H1 (cell line): ENCODE data around the gene PHTF1. TPM values are rescaled to one million over a fixed set of nuclear protein-coding genes. Genes with fewer than 3 reads are reported as not detected.

Experiments used
- CTCF ChIA-PET: fragments of 300-600 bp; sonication (Branson Sonifier 250); formaldehyde crosslinking; loops from one replicate; lab custom pipeline; 2021; ENCODE audit not compliant: partially characterized antibody; lab: Charles Lee
- POLR2A ChIA-PET: fragments of 300-600 bp; sonication (Branson Sonifier 250); formaldehyde crosslinking; loops from one replicate; lab custom pipeline; 2021; ENCODE audit warnings: inconsistent platforms; ENCODE audit not compliant: partially characterized antibody; lab: Charles Lee
- DNase-seq, 2 experiments: peaks; one replicate each; pipeline versions ENCODE4 v3.0.0 to v3.0.0-alpha.2; 2010 to 2022; ENCODE audit warnings: low spot score in 2 of 2, low read depth in 1 of 2, mixed read lengths in 1 of 2
- FAIRE-seq: peaks from 2 replicates; lab custom pipeline; 2011; peaks lifted over from hg19 to GRCh38; lab: Jason Lieb, UNC
- H2AFZ ChIP-seq: 2 replicates; pipeline ENCODE4 v1.8.1; 2012; ENCODE audit warnings: low read length, inconsistent platforms
- H2AK5ac ChIP-seq: 2 replicates; pipeline ENCODE4 v1.6.1; 2013; ENCODE audit warnings: low read depth, low read length
- H2BK120ac ChIP-seq: replicated peaks from 2 replicates; pipeline ENCODE3; 2013; ENCODE audit warnings: low read depth, low read length, inconsistent platforms
- H2BK12ac ChIP-seq: 2 replicates; pipeline ENCODE4 v1.6.1; 2013; ENCODE audit warnings: low read depth, low read length
- H2BK15ac ChIP-seq: 2 replicates; pipeline ENCODE4 v1.6.1; 2013; ENCODE audit warnings: low read length
- H2BK20ac ChIP-seq: 2 replicates; pipeline ENCODE4 v1.6.1; 2013; ENCODE audit warnings: low read length
- H2BK5ac ChIP-seq: 2 replicates; pipeline ENCODE4 v1.6.1; 2013; ENCODE audit warnings: low read depth, low read length
- H3K14ac ChIP-seq: 2 replicates; pipeline ENCODE4 v1.6.1; 2013; ENCODE audit warnings: inconsistent platforms; ENCODE audit not compliant: insufficient read length
- H3K18ac ChIP-seq: 2 replicates; pipeline ENCODE4 v1.6.1; 2013; ENCODE audit warnings: low read length; ENCODE audit errors: extremely low read depth
- H3K23ac ChIP-seq: 2 replicates; pipeline ENCODE4 v1.6.1; 2013; ENCODE audit warnings: inconsistent platforms; ENCODE audit not compliant: insufficient read length
- H3K23me2 ChIP-seq: 2 replicates; pipeline ENCODE4 v1.6.1; 2013; ENCODE audit warnings: low read depth, low read length
- H3K27ac ChIP-seq: 2 replicates; pipeline ENCODE4 v1.6.1; 2011; ENCODE audit warnings: low read depth, low read length, inconsistent platforms
- H3K27me3 ChIP-seq, 4 experiments: replicated peaks in 1 of 4; 1 replicate in 1 of 4; 2 replicates in 3 of 4; pipeline versions ENCODE4 v1.6.1 to v1.8.1; 2011 to 2013; ENCODE audit warnings: low read length in 3 of 4, mild to moderate bottlenecking in 3 of 4, inconsistent platforms in 2 of 4, mixed read lengths in 2 of 4, moderate library complexity in 1 of 4; ENCODE audit not compliant: control insufficient read depth in 3 of 4, insufficient read depth in 3 of 4; ENCODE audit errors: extremely low read depth in 1 of 4
- H3K36me3 ChIP-seq, 4 experiments: 2 replicates each; pipeline versions ENCODE4 v1.6.1 to v1.8.1; 2011 to 2013; ENCODE audit warnings: mild to moderate bottlenecking in 4 of 4, low read length in 3 of 4, moderate library complexity in 2 of 4, control low read depth in 1 of 4, inconsistent platforms in 1 of 4; ENCODE audit not compliant: insufficient read depth in 4 of 4, control insufficient read depth in 2 of 4
- H3K4ac ChIP-seq: replicated peaks from 2 replicates; pipeline ENCODE3; 2013; ENCODE audit warnings: low read length, low read depth, mixed read lengths, inconsistent platforms; ENCODE audit not compliant: insufficient read length
- H3K4me1 ChIP-seq, 4 experiments: replicated peaks in 1 of 4; 1 replicate in 1 of 4; 2 replicates in 3 of 4; pipeline versions ENCODE4 v1.6.1 to v1.8.1; 2011 to 2013; ENCODE audit warnings: low read length in 3 of 4, inconsistent platforms in 2 of 4, mixed read lengths in 1 of 4; ENCODE audit not compliant: insufficient read depth in 4 of 4, control insufficient read depth in 3 of 4
- H3K4me2 ChIP-seq, 2 experiments: 2 replicates each; pipeline versions ENCODE4 v1.6.1 to v1.8.1; 2011 to 2013; ENCODE audit warnings: low read depth in 2 of 2, low read length in 2 of 2, control low read depth in 1 of 2, inconsistent platforms in 1 of 2, mild to moderate bottlenecking in 1 of 2; ENCODE audit not compliant: insufficient read depth in 1 of 2
- H3K4me3 ChIP-seq, 4 experiments: fragments of 200-600, 300-600 bp in 1 of 4; sonication (generic), shearing (Covaris generic), sonication (Bioruptor Twin) in 1 of 4; 2 replicates each; pipeline versions ENCODE4 v1.5.1 to v1.8.1; 2011 to 2016; ENCODE audit warnings: low read length in 4 of 4, low read depth in 3 of 4, control low read depth in 2 of 4, inconsistent platforms in 2 of 4, mild to moderate bottlenecking in 2 of 4, mixed read lengths in 1 of 4, moderate library complexity in 1 of 4; ENCODE audit not compliant: insufficient read depth in 2 of 4; ENCODE audit errors: extremely low read depth in 1 of 4
- H3K56ac ChIP-seq: replicated peaks from 2 replicates; pipeline ENCODE3; 2013; ENCODE audit warnings: low read depth, mild to moderate bottlenecking, mixed read lengths, low read length, inconsistent platforms; ENCODE audit not compliant: insufficient read length
- H3K79me1 ChIP-seq: 2 replicates; pipeline ENCODE4 v1.6.1; 2013; ENCODE audit warnings: low read depth, low read length, control low read depth
- H3K79me2 ChIP-seq, 2 experiments: 2 replicates each; pipeline versions ENCODE4 v1.6.1 to v1.8.1; 2012 to 2013; ENCODE audit warnings: low read length in 2 of 2, mild to moderate bottlenecking in 2 of 2, inconsistent platforms in 1 of 2; ENCODE audit not compliant: insufficient read depth in 2 of 2, control insufficient read depth in 1 of 2
- H3K9ac ChIP-seq, 4 experiments: replicated peaks in 1 of 4; 1 replicate in 1 of 4; 2 replicates in 3 of 4; pipeline versions ENCODE4 v1.6.1 to v1.8.1; 2011 to 2013; ENCODE audit warnings: low read depth in 3 of 4, low read length in 3 of 4, control low read depth in 2 of 4, mild to moderate bottlenecking in 2 of 4, moderate library complexity in 2 of 4, inconsistent platforms in 1 of 4; ENCODE audit errors: extremely low read depth in 1 of 4
- H3K9me3 ChIP-seq, 2 experiments: 2 replicates each; pipeline versions ENCODE4 v1.6.1 to v1.8.1; 2012 to 2013; ENCODE audit warnings: mild to moderate bottlenecking in 2 of 2, moderate library complexity in 2 of 2, control low read depth in 1 of 2, inconsistent platforms in 1 of 2, low read depth in 1 of 2, low read length in 1 of 2, mixed read lengths in 1 of 2; ENCODE audit not compliant: insufficient read depth in 2 of 2
- H4K20me1 ChIP-seq, 2 experiments: replicated peaks in 1 of 2; 2 replicates each; pipeline versions ENCODE3 to v1.8.1; 2011 to 2013; ENCODE audit warnings: inconsistent platforms in 2 of 2, low read length in 2 of 2, mild to moderate bottlenecking in 1 of 2; ENCODE audit not compliant: insufficient read depth in 2 of 2, control insufficient read depth in 1 of 2
- H4K5ac ChIP-seq: 2 replicates; pipeline ENCODE4 v1.6.1; 2013; ENCODE audit warnings: low read length, low read depth, mixed read lengths, inconsistent platforms; ENCODE audit not compliant: insufficient read length
- H4K8ac ChIP-seq: 2 replicates; pipeline ENCODE4 v1.8.0; 2013; ENCODE audit warnings: mild to moderate bottlenecking, moderate library complexity, low read length, inconsistent platforms; ENCODE audit not compliant: insufficient read depth; ENCODE audit errors: extremely low read depth
- H4K91ac ChIP-seq: replicated peaks from 2 replicates; pipeline ENCODE3; 2013; ENCODE audit warnings: low read length, mixed read lengths, inconsistent platforms; ENCODE audit not compliant: insufficient read length
- NANOG ChIP-seq: IDR thresholded peaks from 2 replicates; pipeline ENCODE4 v1.6.1; 2011; ENCODE audit warnings: low read length, low read depth, mild to moderate bottlenecking, inconsistent platforms; ENCODE audit not compliant: insufficient read depth, poor library complexity, severe bottlenecking
- POLR2A ChIP-seq, 2 experiments: IDR thresholded peaks; 1 replicate in 1 of 2; 2 replicates in 1 of 2; pipeline ENCODE4 v1.6.1; 2011; ENCODE audit warnings: low read depth in 2 of 2, low read length in 2 of 2, mild to moderate bottlenecking in 2 of 2; ENCODE audit errors: control extremely low read depth in 1 of 2
- USF2 ChIP-seq: IDR thresholded peaks from 2 replicates; pipeline ENCODE4 v1.6.1; 2011; ENCODE audit warnings: low read length, improper control_type of control experiment
- WGBS, 2 experiments: shearing (Covaris generic) in 1 of 2; methylation state at CpG; one replicate each; pipeline versions ENCODE4 v1.1.6 to v1.1.7; 2013 to 2015; ENCODE audit warnings: low lambda C conversion rate in 2 of 2, mixed read lengths in 2 of 2, inconsistent platforms in 1 of 2, low coverage in 1 of 2, missing lambda C conversion rate in 1 of 2; ENCODE audit not compliant: insufficient replicate concordance in 2 of 2, insufficient coverage in 1 of 2, insufficient read length in 1 of 2; ENCODE audit errors: extremely low coverage in 1 of 2, missing lambda C conversion rate in 1 of 2; 5-methylcytosine and 5-hydroxymethylcytosine counted together
- polyA plus RNA-seq, 7 experiments: library from polyadenylated mRNA; depleted of rRNA in 3 of 7; stranded (reverse) in 5 of 7; unstranded in 2 of 7; fragments of >200 nt in 5 of 7; fragments of 200-250 nt in 2 of 7; gene quantifications; 1 replicate in 5 of 7; 2 replicates in 1 of 7; 4 replicates in 1 of 7; pipeline versions ENCODE4 v1.2.1 to v1.2.3, GENCODE V29; 2011 to 2013; ENCODE audit warnings: missing spikeins in 2 of 7, mixed read lengths in 2 of 7
- total RNA-seq: library from RNA; stranded (reverse); fragmentation: NEBNext Ultra II Directional; extraction: Animal tissue kit (Norgen Biotek cat#: 25700); gene quantifications from 2 replicates; pipeline ENCODE4 v1.2.1, GENCODE V29; 2021

The PHTF1 gene
- total and polyA plus RNA-seq, 2 of the 8 experiments (the other 6 are each of a cell fraction or from before 2014, with no cell fraction given) = 9.1 to 26.9 TPM

- CTCF ChIA-PET = no interaction called here
- POLR2A ChIA-PET = no interaction called here
- Histone ChIP-seq H4K91ac (no peak overlapping the region), H2BK120ac (no peak overlapping the region), H3K9me3 (no peaks in the 10 kb centered on the region), H2BK12ac (no peak overlapping the region), H3K79me2 (no peaks in the 10 kb centered on the region), H4K8ac (no peak overlapping the region), H2BK5ac (no peak overlapping the region), H3K4me2 (no peak overlapping the region), H3K36me3 (0 out of 8 replicates have a peak, but pooled peaks cover 0 to 2% (median 0%) of the 10 kb centered on the region in 4 experiments), H4K5ac (no peak overlapping the region), H3K4me1 (no peaks in the 10 kb centered on the region), H3K79me1 (no peaks in the 10 kb centered on the region), H3K18ac (no peak overlapping the region), H3K27me3 (no peaks in the 10 kb centered on the region), H3K23me2 (no peaks in the 10 kb centered on the region), H3K4ac (no peak overlapping the region), H3K56ac (no peak overlapping the region), H4K20me1 (no peaks in the 10 kb centered on the region), H3K14ac (no peak overlapping the region), H3K4me3 (no peak overlapping the region), H2AFZ (no peak overlapping the region), H3K23ac (no peak overlapping the region), H2AK5ac (no peak overlapping the region), H2BK20ac (no peak overlapping the region), H3K27ac (no peak overlapping the region), H3K9ac (no peak overlapping the region), H2BK15ac (no peak overlapping the region)
- WGBS, 2 experiments = 96% methylated on average over 1 of the region's 1 CpG; no CpG with 5 or more reads in 1 of the 2 experiments
- FAIRE-seq (no peak), DNase-seq (no peak)
- no peak for TF ChIP-seq USF2
- TF ChIP-seq POLR2A (IDR thresholded peaks at IDR 0.05; ENCODE audit: control extremely low read depth in 1 of 2, low read depth in 2 of 2, low read length in 2 of 2) = no peak
- no peak for TF ChIP-seq NANOG
Measured at GRCh38 chr1:113674591-113674990, 84.7 kb downstream of the PHTF1 start.
